GM19468 (cell line): ENCODE data around the gene IL4.
"Not testable (repeated sequence)": the region's sequence is repeated elsewhere in the genome, so short reads cannot be mapped to it uniquely, and the experiment has no call there.

Source experiments
- ATAC-seq: cut with Tn5 transposase; IDR thresholded peaks from one replicate; pipeline ENCODE4 v1.9.1; 2021; ENCODE audit warnings: mild to moderate bottlenecking, moderate library complexity, moderate number of reproducible peaks; ENCODE audit not compliant: unreplicated experiment; ENCODE audit errors: extremely low read depth

The IL4 gene

GRCh38 chr5:132688536-132689339, 14.9 kb downstream of the IL4 start:
- ATAC-seq: no peak

DNA sequence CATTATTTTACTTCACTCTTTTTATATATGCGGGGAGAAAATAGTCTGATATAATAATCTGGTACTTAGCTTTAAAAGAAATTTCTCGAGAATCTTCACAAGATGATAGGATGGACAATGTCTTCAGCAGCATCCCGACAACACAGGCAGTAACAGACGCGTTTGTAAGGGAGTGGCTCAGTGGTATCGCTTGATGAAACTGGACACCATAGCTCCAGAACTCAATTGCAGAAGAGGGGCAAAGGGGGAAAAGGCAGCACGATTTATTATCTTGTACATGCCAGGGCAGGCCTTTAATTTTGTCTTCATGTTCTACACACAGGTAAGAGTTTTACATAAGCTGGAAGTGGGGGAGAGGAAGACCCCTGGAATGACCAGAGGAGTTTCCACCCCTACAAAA, 15.7 kb downstream of the IL4 start:
- no peak for ATAC-seq

DNA sequence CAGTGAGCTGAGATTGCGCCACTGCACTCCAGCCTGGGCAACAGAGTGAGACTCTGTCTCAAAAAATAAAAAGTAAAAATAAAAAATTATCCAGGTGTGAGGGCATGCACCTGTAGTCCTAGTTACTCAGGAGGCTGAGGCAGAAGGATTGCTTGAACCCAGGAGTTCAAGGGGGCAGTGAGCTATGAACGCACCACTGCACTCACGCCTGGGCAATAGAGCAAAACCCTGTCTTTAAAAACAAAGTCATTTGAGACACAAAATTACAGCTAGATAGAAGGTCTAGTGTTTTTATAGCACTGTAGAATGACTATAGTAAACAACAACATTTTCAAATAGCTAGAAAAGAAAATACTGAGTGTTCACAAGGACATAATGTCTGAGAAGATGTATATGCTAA, 16.4 kb downstream of the IL4 start:
- no peak for ATAC-seq

- not testable (repeated sequence) for ATAC-seq
Measured at GRCh38 chr5:132691755-132692631, 18.2 kb downstream of the IL4 start.

- ATAC-seq: no peak
Measured at GRCh38 chr5:132692632-132692967, 18.8 kb downstream of the IL4 start.

GRCh38 chr5:132695956-132696355, 22.2 kb downstream of the IL4 start:
- no peak for ATAC-seq

DNA sequence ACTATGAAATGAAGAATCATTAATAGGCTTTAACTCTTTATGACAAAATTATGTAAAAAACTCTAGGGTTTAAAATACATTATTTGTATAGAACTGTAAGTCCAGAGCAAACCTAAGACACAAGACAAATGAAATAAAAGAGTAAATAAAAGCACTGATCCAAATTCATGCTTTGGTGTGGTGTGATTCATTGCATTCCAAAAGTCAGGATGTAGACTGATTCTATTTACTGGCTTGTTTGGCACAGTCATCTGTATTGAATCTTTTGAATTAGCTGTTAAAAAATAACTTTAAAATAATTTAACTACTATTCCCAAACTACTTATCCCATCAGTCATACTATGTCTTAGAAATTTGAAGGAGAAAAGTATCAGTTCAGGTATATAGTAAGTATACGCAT, 31.1 kb downstream of the IL4 start:
- ATAC-seq: no peak

GRCh38 chr5:132708645-132709044, 34.9 kb downstream of the IL4 start:
- ATAC-seq: no peak

DNA sequence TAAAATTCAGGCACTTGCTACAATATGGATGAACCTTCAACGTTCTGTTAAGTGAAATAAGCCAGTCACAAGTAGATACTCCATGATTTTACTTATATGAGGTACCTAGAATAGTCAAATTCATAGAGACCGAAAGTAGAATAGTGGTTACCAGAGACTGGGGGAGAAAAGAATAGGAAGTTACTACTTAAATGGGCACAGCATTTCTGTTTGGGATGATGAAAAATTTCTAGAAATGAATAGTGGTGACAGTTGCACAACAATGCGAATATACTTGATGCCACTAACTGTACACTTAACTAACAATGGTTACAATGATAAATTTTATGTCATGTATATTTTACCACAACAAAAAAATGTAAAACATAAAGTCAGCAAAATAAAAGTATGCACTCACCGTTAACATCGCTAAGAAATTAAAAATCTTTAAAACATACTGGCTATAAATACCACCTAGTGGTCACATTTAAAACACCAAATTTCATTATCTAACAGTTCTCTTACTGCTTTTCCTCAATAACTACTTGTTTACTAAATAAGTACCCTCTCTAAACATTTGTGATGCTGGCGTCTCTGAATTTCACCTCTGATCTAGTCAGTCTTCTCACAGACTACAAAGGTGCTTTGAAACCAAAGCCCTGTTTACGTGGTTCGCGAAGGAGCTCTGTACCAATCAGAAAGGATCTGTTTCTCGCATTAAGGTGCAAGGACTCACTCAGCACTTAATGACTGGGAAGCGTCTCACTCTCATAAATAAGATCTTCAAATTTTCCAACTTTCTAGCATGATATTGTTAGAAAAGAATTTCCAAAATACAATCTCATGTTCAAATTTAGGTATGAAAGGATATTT, 40.9 kb downstream of the IL4 start:
- ATAC-seq: no peak

DNA sequence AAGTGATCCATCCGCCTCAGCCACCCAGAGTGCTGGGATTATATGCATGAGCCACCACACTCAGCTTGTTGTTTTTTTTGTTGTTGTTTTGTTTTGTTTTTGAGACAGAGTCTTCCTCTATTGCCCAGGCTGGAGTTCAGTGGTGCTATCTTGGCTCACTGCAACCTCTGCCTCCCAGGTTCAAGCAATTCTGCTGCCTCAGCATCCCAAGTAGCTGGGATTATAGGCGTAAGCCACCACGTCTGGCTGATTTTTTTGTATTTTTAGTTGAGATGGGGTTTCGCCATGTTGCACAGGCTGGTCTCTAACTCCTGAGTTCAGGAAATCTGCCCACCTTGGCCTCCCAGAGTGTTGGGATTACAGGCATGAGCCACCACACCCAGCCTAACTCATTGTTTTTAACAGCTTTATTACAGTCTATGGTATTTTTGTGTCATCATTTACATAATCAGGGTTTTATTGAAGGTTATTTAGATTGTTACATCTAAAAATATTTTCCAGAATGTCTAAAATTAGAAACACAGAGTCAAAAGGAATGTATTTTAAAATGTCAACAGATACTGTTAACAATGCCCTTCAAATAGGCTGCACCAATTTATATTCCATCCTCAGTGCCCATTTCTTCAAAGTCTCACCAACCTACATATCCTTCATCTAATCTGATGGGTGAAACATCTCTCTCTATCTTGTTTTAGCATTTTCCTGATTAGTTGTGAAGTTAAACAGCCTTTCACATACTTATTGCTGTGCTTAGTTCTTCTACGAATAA, 44.9 kb downstream of the IL4 start:
- no peak for ATAC-seq

DNA sequence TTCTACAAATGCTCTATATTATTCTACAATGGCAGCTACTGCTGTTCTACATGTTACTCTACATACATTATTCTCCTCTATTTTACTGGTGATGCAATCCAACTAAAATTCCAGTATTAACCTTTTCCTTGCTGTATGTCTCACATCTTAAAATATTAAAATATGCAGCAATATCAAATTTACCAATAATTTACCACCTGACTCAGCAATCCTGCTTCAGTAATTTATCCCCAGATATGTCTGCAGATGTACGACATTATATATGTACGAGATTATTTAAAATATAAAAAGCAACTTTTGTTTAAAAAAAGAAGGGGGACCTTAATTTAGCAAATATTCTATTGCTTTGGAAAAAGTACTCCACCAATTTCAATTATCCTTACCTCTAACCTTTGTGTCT, 52.0 kb downstream of the IL4 start:
- no peak for ATAC-seq

DNA sequence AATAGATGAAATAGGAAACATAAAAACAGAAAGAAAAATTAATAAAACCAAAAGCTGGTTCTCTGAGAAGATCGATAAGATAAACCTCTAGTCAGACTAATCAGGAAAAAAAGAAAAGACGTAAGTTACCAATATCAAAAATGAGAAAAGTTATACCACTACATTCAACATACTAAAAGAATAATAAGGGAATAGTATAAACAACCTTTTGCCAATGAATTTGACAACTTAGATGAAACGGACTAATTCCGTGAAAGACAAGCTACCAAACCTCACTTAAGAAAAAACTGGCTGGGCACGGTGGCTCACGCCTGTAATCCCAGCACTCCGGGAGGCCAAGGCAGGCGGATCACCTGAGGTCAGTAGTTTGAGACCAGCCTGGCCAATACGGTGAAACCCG, 56.1 kb downstream of the IL4 start:
- no peak for ATAC-seq
